ENCODE measurements around the gene XIRP1. TPM values are rescaled to one million over a fixed set of nuclear protein-coding genes. Genes with fewer than 3 reads are reported as not detected.

Gene XIRP1
- polyA plus RNA-seq, 3 donors = 0.11 to 0.14 (median 0.11) TPM

DNA sequence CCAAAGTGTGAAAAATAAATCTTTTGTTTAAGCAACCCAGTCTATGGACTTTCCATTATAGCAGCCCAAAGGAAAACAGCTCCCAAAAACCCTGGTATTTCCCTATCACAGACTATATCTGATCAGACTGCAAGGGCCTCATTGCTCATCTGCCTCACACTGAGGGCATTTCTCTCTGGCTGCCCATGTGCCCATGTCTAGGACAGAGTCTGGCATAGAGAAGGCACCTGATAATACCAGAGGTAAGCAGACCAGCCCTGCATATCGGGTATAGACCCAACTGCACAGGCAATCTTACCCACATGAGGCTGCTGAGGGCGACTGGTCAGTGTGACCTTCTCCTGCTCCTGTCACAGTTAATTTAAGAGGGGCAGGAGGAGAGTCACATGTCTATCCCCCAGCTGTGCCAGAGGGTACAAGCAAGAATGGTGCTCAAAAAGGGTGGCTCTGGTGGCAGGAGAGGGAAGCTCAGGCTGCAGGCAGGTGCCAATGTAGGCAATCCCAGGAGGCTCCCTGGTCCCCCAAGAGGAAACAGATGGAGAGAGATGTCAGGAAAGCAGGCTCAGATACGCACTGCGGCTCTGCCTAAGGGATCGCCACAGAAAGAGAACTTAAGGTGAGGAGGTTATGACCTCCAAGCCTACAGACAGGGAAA lies 42.1 kb downstream of the XIRP1 start:
- no peak for DNase-seq (ENCODE audit: extremely low read depth in 1 of 11, low read depth in 9 of 11, low spot score in 4 of 11)

DNA sequence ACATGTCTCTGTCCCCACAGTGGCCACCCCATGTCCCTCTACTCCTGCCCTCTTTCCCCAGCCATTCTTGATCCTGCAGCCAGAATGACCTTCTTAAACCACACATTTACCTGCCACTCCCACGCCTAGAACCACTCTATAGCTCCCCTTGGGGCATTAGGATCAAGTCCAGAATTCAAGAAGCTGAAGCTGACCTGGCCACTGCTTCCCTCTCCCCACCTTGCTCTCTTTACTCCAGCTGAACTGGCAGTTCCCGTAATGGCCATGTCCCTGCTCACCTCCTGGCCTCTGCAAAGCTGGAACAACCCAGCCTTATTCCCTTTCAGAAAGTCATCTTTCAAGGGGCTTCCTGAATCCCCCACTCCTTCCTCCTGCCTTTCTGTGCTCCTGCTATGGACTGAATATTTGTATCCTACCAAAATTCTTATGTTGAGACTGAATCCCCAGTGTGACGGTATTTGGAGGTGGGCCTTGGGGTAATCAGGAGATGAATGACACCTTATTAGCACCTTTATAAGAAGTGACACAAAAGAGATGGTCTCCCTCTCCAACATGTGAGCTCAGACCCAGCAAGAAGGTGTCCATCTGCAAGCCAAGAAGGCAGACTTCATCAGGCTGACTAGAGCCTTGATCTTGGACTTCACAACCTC lies 42.8 kb downstream of the XIRP1 start:
- no peak for DNase-seq (ENCODE audit: extremely low read depth in 1 of 11, low read depth in 9 of 11, low spot score in 4 of 11)

DNA sequence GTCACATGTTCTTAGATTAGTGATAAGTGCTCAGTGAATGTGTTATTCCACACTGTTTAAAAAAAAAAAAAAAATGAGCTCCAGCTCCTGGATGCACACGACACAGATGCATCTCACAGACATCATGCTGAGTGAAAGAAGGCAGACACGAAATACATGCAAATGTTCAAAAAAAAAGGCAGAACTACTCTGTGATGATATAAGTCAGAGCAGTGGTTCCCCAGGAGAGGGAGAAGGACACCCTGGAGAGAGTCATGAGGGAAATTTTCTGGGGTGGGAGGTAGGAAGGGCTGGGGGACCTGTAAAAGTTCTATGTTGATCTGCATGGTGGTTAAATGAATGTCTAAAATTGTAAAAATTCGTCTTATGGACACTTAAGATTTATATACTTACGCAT lies 43.3 kb downstream of the XIRP1 start:
- DNase-seq (ENCODE audit: extremely low read depth in 1 of 11, low read depth in 9 of 11, low spot score in 4 of 11) = no peak

DNA sequence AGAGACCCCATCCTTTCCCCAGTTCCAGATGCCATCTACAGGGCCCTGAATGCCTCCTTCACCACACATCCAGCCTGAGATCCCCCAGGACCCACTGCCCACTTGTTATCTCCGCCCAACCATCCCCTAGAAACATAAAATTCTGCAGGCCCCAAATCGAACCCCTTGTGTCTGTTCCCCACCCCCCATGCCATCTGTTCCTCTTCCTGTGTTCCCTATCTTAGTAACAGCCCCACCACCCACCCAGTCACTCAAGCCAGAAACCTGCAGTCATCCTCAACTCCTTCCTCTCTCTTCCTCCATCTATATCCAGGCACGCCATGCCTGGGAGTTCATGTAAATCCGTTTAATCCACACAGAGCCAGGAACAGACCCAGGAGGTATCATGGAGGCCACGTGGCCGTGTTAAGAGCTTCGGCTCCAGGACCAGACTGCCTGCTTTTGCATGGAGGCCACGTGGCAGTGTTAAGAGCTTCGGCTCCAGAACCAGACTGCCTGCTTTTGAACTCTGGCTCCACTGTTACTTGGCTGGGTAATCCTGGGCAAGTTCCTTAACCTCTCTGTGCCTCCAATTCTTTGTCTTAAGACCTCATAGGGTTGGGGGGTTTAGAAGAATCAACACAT lies 43.8 kb downstream of the XIRP1 start:
- no peak for DNase-seq (ENCODE audit: extremely low read depth in 1 of 11, low read depth in 9 of 11, low spot score in 4 of 11)

DNA sequence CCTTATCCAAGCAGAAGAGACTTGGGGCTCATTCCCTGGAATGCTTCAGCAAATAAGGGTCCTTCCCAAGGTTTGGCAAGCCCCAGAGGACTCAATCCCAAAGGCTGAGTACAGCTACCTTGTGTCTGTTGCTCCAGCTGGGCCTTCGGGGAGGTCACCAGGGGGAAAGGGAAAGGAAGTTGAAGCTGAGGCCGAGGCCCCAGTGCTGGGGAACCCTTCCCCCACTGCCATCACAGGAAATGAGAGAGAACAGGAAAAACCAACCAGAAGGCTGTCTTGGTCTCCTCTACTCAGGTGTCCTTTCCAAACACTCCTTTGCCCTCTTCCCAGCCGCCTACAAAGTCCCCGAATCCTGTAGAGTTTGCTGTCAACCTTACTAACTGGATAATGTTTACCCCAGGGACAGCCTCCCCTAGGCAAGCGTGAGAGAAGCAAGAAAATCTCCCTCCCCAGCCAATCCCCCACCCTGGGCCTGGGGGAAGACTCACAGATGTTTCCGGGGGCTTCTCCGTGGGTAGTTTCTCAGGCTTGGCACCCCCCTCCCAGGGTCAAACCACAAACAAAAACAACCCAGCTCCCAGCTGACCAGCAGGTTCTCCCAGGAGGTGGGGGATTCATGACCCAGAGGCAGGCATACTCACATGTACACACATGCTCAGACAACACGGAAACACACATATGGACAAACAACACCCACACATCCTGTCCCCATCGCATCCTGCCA lies 44.5 kb downstream of the XIRP1 start:
- DNase-seq (ENCODE audit: extremely low read depth in 1 of 11, low read depth in 9 of 11, low spot score in 4 of 11) = peak in 3 of 11 donors; percentile 40 to 49 (median 48)

DNA sequence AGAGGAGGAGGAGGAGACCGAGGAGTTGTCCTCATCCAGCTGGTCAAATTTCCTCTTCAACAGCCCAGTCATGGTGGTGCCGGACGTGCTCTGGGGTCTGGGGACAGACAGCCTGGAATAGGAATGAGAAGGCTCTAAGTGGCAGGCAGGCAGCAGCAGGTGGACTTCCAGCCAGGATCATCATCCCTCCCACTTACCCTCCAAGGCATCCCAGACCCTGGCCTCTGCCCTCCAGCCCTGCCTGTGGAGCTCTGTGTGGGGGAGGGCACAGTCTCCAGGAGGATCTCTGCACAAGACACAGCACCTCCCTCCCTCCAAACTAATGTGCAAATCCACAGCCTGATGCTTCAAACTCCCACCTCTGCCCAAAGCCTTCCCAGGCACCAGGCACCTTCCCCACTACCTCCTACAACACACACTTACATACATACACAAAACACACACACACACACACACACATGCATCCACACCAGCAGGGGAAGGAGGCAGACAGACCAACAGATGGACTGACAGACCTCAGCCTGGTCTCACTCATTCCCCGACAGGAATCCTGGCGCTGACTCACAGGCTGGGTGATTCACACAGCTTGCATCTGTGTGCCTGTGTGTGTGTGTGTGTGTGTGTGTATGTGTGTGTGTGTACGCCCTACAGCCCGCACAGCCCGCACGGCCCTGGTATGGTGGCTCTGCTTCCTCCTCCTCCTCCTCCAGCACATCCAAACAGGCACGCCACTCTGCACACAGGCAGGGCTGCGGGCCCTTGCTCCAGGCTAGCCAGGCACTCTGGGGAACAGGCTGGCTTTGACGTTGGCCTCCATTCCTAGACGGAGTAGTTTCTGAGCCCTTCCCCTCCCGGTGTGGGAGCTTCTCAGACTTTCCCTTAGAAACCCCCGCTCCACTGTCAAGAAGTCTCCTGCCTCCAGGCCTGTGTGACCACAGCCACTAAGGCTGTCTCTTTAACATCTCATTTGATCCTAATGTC lies 45.5 kb downstream of the XIRP1 start:
- DNase-seq (ENCODE audit: extremely low read depth in 1 of 11, low read depth in 9 of 11, low spot score in 4 of 11) = no peak

DNA sequence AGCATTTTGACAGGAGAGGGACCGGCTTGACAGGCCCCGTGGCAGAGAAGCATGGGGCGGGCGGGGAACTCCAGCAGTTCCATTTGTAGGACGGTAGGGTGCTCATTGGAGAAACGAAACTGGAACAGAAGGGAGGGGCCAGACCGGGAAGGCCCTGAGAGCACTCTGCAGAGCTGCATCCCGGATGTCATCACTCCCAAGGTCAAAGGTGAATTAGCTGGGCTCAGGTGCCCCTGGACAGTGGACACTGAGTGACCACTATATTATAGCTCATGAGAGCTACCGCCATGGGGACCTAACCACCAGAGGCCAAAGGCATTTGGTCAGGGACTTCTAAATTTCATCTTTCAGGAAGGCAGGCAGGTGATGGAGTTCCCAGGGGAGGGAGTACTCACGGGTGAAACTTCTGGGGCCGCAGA lies 46.3 kb downstream of the XIRP1 start:
- DNase-seq (ENCODE audit: extremely low read depth in 1 of 11, low read depth in 9 of 11, low spot score in 4 of 11) = no peak

DNA sequence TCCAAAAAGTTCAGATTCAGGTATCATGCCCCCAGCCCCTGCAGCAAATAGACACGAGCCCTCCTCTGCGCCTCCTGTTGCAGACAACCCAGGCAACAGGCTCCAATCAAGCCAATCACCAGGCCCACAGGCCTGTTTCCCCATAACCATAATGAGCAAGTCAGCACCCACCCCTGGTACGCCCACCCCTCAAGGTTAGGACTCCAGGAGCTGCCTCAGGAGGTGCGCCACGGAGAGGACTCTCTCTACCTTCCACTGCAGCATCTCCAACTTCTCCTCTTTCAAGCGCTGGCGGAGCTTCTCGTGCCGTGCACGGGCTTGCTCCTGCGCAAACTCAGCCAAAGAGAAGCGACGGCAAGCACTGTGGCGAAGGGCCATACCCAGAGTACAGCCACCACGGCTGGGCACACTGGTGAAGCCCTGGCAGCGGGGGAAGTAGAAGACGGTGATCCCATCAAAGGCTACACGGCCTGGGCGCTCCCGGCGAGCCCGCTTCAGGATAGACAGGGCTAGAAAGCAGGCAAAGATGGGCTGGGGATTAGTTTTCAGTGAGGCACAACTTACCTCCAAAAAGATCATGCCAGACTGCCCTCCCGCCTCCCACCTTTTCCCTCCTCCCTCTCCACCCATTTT lies 47.5 kb downstream of the XIRP1 start:
- no peak for DNase-seq (ENCODE audit: extremely low read depth in 1 of 11, low read depth in 9 of 11, low spot score in 4 of 11)

DNA sequence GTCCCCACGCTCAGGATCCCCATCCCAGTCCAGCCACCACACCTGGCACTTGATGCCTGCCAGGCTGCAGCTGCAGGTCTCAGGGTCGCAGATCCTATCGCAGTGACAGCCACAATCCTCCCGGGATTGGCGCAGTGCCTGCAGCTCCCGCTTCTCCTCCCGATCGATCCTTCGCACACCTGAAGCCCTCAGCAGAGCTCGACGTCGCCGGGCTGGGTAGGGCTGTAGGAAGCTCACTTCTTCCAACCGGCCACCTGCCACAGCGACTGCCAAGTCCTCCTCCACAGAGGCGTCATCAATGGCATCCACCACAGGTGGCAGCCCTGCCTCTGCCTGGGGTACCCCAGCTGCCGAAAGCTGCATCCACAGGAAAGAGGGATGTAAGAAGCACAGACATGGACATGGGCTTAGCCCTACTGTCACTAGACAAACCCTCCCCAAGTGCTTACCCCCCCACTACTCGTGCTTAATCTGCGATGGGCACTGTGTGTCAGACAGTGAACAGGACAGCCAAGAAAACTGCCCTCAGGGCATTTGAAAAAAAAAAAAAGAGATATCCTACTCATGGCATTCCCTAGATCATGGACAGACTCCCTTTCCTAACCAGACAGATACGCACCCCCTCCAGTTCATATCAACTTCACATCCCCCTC lies 48.2 kb downstream of the XIRP1 start:
- DNase-seq (ENCODE audit: extremely low read depth in 1 of 11, low read depth in 9 of 11, low spot score in 4 of 11) = no peak

DNA sequence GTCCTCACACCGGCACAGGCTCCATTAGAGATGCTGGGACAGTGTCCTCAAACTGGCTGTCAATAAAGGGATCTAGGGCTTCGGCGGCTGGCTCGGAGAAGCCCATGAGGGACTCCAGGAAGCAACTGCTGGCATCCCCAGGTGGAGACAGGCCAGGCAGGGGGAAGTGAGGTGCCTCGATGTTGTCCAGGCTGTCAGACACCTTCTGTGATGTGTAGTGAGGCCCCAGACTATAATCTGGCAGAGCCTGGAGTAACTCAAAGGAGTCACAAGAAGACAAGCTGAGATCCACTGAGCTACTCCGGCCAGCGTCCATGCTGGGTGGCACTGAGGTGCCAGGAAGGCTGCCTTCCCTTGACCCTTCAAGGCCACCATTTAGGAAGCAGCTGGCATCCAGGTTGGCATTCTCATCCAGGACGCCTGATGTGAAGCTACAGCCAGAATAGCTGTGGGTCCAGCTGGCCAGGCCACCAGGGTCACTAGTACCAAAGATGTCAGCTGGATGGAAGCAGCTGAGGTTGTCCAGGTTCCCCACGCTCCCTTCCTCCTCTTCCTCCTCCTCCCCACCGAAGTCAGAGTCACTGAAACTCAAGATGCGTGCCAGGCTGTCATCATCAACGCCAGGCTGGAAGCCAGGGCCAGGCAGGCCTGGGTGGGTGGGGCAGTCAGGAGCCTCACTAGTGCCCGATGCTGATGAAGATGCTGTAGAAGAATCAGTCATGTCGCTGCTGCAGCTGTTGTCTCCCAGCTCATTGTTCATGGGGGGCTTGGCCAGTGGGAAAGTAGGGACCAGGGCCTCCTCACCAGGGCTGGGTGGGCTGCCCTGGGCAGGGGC lies 49.1 kb downstream of the XIRP1 start:
- no peak for DNase-seq (ENCODE audit: extremely low read depth in 1 of 11, low read depth in 9 of 11, low spot score in 4 of 11)

DNA sequence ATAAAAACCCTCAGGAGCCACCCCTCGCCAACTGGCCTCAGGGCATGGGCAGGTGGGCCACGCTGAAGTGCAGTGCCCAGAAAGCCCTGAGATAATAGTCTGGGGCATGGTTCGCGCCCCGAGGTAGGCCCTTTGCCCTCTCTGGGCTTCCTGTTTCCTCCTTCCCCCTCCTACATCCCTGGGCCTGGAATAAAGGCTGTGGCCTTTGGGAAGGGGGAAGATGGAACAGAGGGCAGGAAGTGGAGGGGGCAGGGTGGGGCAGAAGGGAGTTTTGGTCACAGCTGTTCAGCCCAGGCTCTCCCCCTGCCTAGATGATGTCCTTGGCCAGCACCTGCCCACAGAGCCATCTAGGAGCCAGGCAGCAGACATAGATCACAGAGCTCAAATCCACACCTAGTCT lies 50.3 kb downstream of the XIRP1 start:
- DNase-seq (ENCODE audit: extremely low read depth in 1 of 11, low read depth in 9 of 11, low spot score in 4 of 11) = no peak

DNA sequence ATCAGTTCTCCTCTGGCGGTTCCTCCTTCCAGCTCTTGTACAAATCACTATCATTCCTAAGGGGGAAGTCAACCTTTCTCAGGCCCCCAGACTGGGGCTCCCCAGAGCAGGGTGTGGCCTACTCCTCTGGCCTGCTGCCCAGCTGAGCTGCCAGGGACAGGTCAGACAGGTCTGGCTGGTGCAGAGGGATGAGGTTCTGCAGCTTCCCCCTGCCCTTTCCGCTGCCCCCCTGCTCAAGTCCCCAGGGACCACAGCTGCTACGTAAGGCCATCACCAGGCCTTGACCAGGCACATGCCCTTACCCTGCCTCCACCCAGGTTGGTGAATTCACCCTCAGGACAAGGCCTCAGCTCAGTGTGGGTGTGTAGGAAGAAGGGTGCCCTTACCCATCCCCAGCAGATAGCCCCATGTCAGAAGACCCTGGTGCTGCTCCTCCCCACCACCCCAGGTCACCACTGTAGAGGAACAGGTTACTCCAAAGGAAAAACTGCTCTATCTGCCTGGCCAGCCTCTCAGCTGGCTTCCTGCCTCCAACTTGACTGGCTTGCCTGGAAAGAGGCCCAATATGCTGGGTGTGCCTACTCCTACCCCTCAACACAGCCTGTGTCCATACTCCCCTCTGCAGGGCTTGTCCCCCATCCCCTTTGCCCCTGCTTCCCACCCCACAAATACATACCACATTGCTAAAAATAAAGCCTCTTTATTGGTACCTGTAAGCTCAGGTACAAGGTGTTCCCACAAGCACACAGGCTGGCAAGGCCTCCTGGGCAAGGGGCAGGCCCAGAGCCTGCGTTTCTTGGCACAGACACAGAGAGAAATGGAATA lies 51.0 kb downstream of the XIRP1 start:
- peak in 1 of 11 donors; percentile 20 for DNase-seq (ENCODE audit: extremely low read depth in 1 of 11, low read depth in 9 of 11, low spot score in 4 of 11)

DNA sequence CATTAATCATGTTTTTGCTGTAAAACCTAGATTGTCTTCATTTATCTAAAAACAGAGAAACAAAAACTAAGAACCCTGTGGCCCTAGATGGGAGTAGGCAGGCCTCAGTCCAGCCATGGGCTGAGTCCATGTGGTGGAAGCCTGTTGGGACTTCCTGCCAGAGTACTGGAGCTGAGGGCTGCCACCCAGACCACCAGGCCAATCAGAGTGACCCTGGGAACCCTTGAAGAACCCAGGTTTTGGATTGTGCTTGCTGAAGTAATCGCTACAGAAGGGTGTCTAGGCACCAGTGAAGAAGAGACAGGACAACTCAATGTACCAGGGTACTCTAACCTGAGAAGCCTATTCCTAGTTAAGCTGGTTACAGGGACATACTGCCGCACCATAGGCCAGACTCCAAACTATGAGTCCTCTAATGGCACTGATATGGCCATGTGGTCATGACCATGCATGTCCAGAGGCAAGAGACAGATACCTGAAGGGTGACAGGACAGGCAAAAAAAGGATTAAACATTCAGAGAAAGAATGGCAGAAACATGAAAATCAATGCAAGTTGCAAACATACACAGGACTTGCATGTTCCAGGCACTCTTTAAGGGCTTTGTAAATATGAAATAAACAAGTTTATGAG lies 51.9 kb downstream of the XIRP1 start:
- DNase-seq (ENCODE audit: extremely low read depth in 1 of 11, low read depth in 9 of 11, low spot score in 4 of 11) = no peak

DNA sequence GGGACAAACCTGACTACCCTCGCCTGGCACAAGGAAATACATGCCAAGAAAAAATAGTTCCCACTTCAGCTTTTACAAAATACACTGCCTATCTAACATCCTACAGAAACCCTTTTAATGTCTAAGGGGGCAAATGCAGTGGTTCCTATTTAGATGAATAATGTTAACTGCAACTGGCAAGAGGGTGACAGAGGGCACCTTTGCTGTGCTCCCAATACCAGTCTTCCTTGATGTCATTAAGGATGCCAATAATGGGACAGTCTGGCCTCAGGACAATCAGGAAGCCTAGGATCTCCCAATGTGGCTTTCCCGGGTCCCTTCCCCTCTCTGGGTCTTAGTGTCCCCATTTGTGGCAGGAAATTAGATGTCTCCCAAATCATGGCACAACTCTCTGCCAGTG lies 53.0 kb downstream of the XIRP1 start:
- no peak for DNase-seq (ENCODE audit: extremely low read depth in 1 of 11, low read depth in 9 of 11, low spot score in 4 of 11)

DNA sequence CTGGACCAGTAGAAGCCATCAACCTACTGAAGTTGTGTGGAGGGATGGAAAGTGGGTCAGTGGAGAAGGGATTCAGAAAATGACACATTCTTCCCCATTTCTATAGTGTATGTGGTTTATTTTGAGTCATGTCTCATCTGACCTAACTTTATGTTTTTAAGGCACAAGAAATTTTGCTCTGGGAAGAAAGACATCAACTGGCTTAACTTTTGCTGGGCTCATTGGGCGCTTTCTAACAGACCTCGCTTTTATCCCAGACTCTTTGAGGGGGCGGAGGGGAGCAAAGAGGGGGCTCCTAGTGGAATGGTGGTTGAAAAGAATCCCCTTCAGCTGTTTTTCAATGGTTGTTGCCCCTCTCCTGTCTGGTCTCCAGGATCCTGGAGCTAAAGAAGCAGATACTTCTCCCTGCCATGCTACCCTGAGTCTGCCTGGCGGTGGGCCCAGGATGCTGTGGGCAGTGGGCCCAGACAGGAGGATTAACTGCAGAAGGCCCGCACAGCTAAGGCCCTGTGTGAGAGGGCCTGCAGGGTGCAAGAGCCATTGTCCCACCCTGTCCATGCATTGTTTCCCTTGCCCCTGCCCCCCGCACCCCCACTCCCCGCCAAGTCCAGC lies 53.5 kb downstream of the XIRP1 start:
- no peak for DNase-seq (ENCODE audit: extremely low read depth in 1 of 11, low read depth in 9 of 11, low spot score in 4 of 11)
